ENCODE results near the gene CERKL.

GRCh38 chr2:181536730-181537129 is 120.2 kb downstream of the CERKL start:
- no peak for TF ChIP-seq CTCF (IDR thresholded peaks at IDR 0.05)
- TF ChIP-seq EZH2 (IDR thresholded peaks at IDR 0.05; ENCODE audit: borderline replicate concordance, insufficient read depth, low read depth, low read length, poor library complexity, severe bottlenecking), result no peak

Data from B cell (primary cell).